ENCODE data around the gene DES. TPM values are rescaled to one million over a fixed set of nuclear protein-coding genes. Genes with fewer than 3 reads are reported as not detected.

DES gene
- 0.13 and 0.62 TPM in 2 replicates for total RNA-seq

DNA sequence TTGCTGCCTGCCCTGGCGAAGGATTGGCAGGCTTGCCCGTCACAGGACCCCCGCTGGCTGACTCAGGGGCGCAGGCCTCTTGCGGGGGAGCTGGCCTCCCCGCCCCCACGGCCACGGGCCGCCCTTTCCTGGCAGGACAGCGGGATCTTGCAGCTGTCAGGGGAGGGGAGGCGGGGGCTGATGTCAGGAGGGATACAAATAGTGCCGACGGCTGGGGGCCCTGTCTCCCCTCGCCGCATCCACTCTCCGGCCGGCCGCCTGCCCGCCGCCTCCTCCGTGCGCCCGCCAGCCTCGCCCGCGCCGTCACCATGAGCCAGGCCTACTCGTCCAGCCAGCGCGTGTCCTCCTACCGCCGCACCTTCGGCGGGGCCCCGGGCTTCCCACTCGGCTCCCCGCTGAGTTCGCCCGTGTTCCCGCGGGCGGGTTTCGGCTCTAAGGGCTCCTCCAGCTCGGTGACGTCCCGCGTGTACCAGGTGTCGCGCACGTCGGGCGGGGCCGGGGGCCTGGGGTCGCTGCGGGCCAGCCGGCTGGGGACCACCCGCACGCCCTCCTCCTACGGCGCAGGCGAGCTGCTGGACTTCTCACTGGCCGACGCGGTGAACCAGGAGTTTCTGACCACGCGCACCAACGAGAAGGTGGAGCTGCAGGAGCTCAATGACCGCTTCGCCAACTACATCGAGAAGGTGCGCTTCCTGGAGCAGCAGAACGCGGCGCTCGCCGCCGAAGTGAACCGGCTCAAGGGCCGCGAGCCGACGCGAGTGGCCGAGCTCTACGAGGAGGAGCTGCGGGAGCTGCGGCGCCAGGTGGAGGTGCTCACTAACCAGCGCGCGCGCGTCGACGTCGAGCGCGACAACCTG is at the start of gene DES:
Gene DES (plus strand): TSS at position 223 of the 857 bp plus-strand sequence. CDS start 86 bp downstream, at position 309.

DNA sequence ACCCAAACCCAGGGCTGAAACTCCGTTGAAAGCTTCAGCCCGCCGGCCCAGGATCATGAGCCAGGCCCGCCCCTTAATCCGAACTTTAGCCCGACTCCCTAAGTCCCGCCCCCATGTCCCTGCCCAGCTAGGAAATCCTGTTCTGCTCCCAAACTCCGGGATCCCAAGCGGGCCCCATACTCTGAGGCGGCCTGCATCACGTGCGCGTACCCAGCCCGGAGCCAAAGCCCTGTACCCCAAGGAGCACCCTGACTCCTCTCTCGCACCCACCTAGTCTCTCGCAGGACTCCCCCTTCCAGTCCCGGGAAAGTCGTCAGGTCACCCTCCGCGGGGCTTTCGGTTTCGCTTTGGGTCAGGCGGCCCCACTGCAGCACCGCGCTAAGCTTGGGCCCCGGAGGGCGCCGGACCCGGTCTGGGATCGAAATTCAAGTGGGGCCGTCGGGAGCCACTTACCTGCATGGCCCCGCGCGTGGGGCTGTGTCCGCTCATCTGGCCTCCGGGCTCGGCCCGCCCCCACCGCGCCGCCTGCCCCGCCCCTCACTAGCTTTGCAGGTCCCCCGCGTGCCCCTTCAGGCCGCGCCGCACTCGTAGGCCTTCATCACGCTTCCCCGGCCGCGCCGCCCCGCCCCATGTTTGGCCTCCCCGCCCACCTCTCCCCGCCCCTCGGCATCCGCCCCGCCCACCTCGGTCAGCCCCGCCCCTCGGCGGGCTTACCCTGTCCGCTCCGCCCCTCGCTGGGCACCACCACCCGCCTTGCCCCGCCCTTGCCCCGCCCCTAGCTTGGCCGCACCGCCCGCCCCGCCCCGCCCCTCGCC is 30.7 kb upstream of the DES start, which contains the start of gene DNPEP:
Gene DNPEP (minus strand): TSS at position 607 of the 815 bp plus-strand sequence. CDS start 118 bp downstream, at position 489.

DNA sequence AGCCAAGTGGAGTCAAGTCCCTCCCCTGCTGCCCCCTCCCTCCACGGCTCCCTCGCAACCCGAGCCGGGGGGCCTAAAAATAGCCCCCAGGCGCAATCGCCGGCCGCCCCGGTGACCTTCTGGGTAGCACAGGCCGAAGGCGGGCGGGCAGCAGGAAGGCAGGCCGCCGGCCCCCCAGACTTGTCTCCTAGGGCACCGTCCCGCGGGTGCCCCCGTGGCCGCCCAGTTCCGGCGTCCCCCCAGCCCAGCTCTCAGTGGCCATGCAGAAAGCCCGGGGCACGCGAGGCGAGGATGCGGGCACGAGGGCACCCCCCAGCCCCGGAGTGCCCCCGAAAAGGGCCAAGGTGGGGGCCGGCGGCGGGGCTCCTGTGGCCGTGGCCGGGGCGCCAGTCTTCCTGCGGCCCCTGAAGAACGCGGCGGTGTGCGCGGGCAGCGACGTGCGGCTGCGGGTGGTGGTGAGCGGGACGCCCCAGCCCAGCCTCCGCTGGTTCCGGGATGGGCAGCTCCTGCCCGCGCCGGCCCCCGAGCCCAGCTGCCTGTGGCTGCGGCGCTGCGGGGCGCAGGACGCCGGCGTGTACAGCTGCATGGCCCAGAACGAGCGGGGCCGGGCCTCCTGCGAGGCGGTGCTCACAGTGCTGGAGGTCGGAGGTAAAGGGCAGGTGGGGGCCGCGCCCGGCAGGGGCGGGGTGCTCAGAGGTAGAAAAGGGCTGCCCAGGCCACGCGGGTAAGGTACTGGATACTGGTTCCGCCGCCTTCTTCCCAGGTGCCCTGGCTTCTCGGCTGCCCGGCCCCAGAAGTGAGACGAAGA is 16.7 kb downstream of the DES start, which contains the start of gene SPEG:
Gene SPEG (plus strand): TSS at position 126 of the 808 bp plus-strand sequence. CDS start 135 bp downstream, at position 261.

Other genes starting within 250 kb of the DES start
- 1.6 TPM in 2 replicates for gene SLC23A3, start 248.3 kb upstream of the DES start, total RNA-seq
- 37.9 and 41.9 TPM in 2 replicates for gene CNPPD1, start 241.5 kb upstream of the DES start, total RNA-seq
- 64.1 and 72.9 TPM in 2 replicates for gene RETREG2, start 240.1 kb upstream of the DES start, total RNA-seq
- 30.0 and 37.5 TPM in 2 replicates for gene ZFAND2B, start 211.6 kb upstream of the DES start, total RNA-seq
- 21.6 and 28.3 TPM in 2 replicates for gene ABCB6, start 199.4 kb upstream of the DES start, total RNA-seq
- 43.5 and 44.4 TPM in 2 replicates for gene ATG9A, start 188.7 kb upstream of the DES start, total RNA-seq
- gene ANKZF1, start 188.6 kb upstream of the DES start, total RNA-seq: 17.6 and 20.6 TPM in 2 replicates
- gene GLB1L, start 172.9 kb upstream of the DES start, total RNA-seq: 15.3 and 20.3 TPM in 2 replicates
- 26.8 and 34.8 TPM in 2 replicates for gene STK16, start 172.9 kb upstream of the DES start, total RNA-seq
- gene TUBA4B, start 165.1 kb upstream of the DES start, total RNA-seq: not detected in 2 replicates
- 19.1 and 30.1 TPM in 2 replicates for gene TUBA4A, start 164.5 kb upstream of the DES start, total RNA-seq
- gene DNAJB2, start 139.0 kb upstream of the DES start, total RNA-seq: 39.4 and 43.2 TPM in 2 replicates
- 0.25 and 0.40 TPM in 2 replicates for gene PTPRN, start 109.0 kb upstream of the DES start, total RNA-seq
- not detected in 2 replicates for gene RESP18, start 85.6 kb upstream of the DES start, total RNA-seq
- 47.6 and 49.3 TPM in 2 replicates for gene DNPEP, start 30.5 kb upstream of the DES start, total RNA-seq
- 11.1 and 25.1 TPM in 2 replicates for gene SPEG, start 16.5 kb downstream of the DES start, total RNA-seq
- 45.5 and 55.0 TPM in 2 replicates for gene GMPPA, start 80.5 kb downstream of the DES start, total RNA-seq
- gene ASIC4, start 96.1 kb downstream of the DES start, total RNA-seq: 0.12 TPM in 1 of 2 replicates, not detected in the other
- 107 and 128 TPM in 2 replicates for gene CHPF, start 125.4 kb downstream of the DES start, total RNA-seq
- gene TMEM198, start 125.7 kb downstream of the DES start, total RNA-seq: 1.1 and 1.3 TPM in 2 replicates
- gene OBSL1, start 153.2 kb downstream of the DES start, total RNA-seq: 28.4 and 43.8 TPM in 2 replicates
- 0.13 and 0.25 TPM in 2 replicates for gene INHA, start 153.9 kb downstream of the DES start, total RNA-seq
- gene STK11IP, start 179.5 kb downstream of the DES start, total RNA-seq: 11.1 and 12.6 TPM in 2 replicates
- 0.40 and 0.50 TPM in 2 replicates for gene SLC4A3, start 209.3 kb downstream of the DES start, total RNA-seq

Measured in aortic smooth muscle cell (primary cell).